GM12878 (cell line): Measurements from ENCODE around the gene ARSD. TPM values are rescaled to one million over a fixed set of nuclear protein-coding genes. Genes with fewer than 3 reads are reported as not detected.

Experiments
- ATAC-seq: fragments of 200-7000 bp; cut with Tn5 transposase; 3 replicates; pipeline ENCODE4 v1.9.1; 2020; ENCODE audit warnings: mild to moderate bottlenecking, moderate library complexity
- BruUV-seq: library from RNA; stranded (reverse); fragments of 400-500 nt; replicated peaks from 2 replicates; lab custom pipeline; 2021; lab: Mats Ljungman, UMichigan
- CTCF ChIA-PET: fragments of 300-600 bp; sonication (Branson Sonifier 250); formaldehyde crosslinking; extraction: SDS; loops from one replicate; lab custom pipeline; 2021; ENCODE audit warnings: inconsistent platforms; lab: Yijun Ruan, JAX
- POLR2A ChIA-PET: fragments of 350-600 bp; formaldehyde crosslinking; extraction: SDS; loops from one replicate; lab custom pipeline; 2021; ENCODE audit warnings: inconsistent platforms; lab: Charles Lee
- RAD21 ChIA-PET: fragments of 300-600 bp; sonication (Branson Sonifier 250); formaldehyde crosslinking; loops from one replicate; lab custom pipeline; 2023; ENCODE audit warnings: antibody characterized with exemption; ENCODE audit not compliant: unreplicated experiment; lab: Charles Lee
- SMC1A ChIA-PET: fragments of 300-600 bp; sonication (Branson Sonifier 250); formaldehyde crosslinking; loops from one replicate; lab custom pipeline; 2023; ENCODE audit not compliant: unreplicated experiment, uncharacterized antibody; lab: Charles Lee
- DNase-seq: peaks from one replicate; pipeline ENCODE4 v3.0.0-alpha.2; 2011; ENCODE audit warnings: low read depth, low spot score
- FAIRE-seq: peaks from 3 replicates; lab custom pipeline; 2011; peaks lifted over from hg19 to GRCh38; lab: Jason Lieb, UNC
- H2AFZ ChIP-seq: 2 replicates; pipeline ENCODE4 v1.6.0; 2011; ENCODE audit warnings: low read depth, low read length, control low read depth; ENCODE audit not compliant: control insufficient read depth
- H3K27ac ChIP-seq: 2 replicates; pipeline ENCODE4 v1.5.1; 2011; ENCODE audit warnings: control low read depth; ENCODE audit not compliant: control insufficient read depth, insufficient read depth
- H3K27me3 ChIP-seq, 2 experiments: replicated peaks in 1 of 2; 2 replicates each; pipeline versions ENCODE4 v1.6.0 to v1.6.1; 2011; ENCODE audit warnings: low read length in 1 of 2; ENCODE audit not compliant: control insufficient read depth in 2 of 2, insufficient read depth in 2 of 2
- H3K36me3 ChIP-seq, 2 experiments: 2 replicates each; pipeline ENCODE4 v1.5.1; 2011; ENCODE audit warnings: low read length in 1 of 2; ENCODE audit not compliant: control insufficient read depth in 2 of 2, insufficient read depth in 2 of 2
- H3K4me1 ChIP-seq: 2 replicates; pipeline ENCODE4 v1.6.1; 2011; ENCODE audit warnings: mild to moderate bottlenecking, low read length, moderate library complexity, mixed read lengths; ENCODE audit not compliant: control insufficient read depth, insufficient read depth
- H3K4me2 ChIP-seq: 2 replicates; pipeline ENCODE4 v1.6.0; 2011; ENCODE audit warnings: control low read depth; ENCODE audit not compliant: control insufficient read depth, insufficient read depth
- H3K4me3 ChIP-seq: fragments of 200-600 bp; sonication (generic); 2 replicates; pipeline ENCODE4 v1.5.1; 2016
- H3K79me2 ChIP-seq: 2 replicates; pipeline ENCODE4 v1.6.0; 2011; ENCODE audit warnings: low read length; ENCODE audit not compliant: control insufficient read depth, insufficient read depth
- H3K9ac ChIP-seq: 2 replicates; pipeline ENCODE4 v1.8.0; 2011; ENCODE audit warnings: low read length, control low read depth, mixed read lengths; ENCODE audit not compliant: control insufficient read depth, insufficient read depth
- H3K9me3 ChIP-seq: replicated peaks from 3 replicates; pipeline ENCODE4 v1.5.1; 2011; ENCODE audit warnings: mild to moderate bottlenecking, low read length; ENCODE audit not compliant: control insufficient read depth, insufficient read depth
- H4K20me1 ChIP-seq: 2 replicates; pipeline ENCODE4 v1.6.0; 2011; ENCODE audit not compliant: control insufficient read depth, insufficient read depth
- CEBPB ChIP-seq, 2 experiments: fragments of 150-350 bp in 1 of 2; IDR thresholded peaks; 2 replicates each; pipeline ENCODE4 v1.6.1; 2012 to 2014; ENCODE audit warnings: low read depth in 2 of 2, low read length in 2 of 2, borderline replicate concordance in 1 of 2, inconsistent platforms in 1 of 2
- CHD4 ChIP-seq: fragments of 200-600 bp; sonication (generic); IDR thresholded peaks from 2 replicates; pipeline ENCODE4 v1.6.1; 2016; ENCODE audit warnings: mild to moderate bottlenecking
- ESRRA ChIP-seq: IDR thresholded peaks from 2 replicates; pipeline ENCODE4 v1.6.1; 2012; ENCODE audit warnings: mild to moderate bottlenecking, low read length, improper control_type of control experiment
- MYB ChIP-seq: fragments of 150-350 bp; IDR thresholded peaks from 2 replicates; pipeline ENCODE4 v1.6.1; 2014; ENCODE audit warnings: mild to moderate bottlenecking, low read depth, low read length, borderline replicate concordance
- NFXL1 ChIP-seq: fragments of 450-650 bp; IDR thresholded peaks from 2 replicates; pipeline ENCODE4 v1.6.1; 2017; ENCODE audit warnings: antibody characterized with exemption, mild to moderate bottlenecking, borderline replicate concordance
- NR2F1 ChIP-seq: fragments of 450-650 bp; conservative IDR thresholded peaks from 2 replicates; pipeline ENCODE4 v1.6.1; 2017; ENCODE audit warnings: mild to moderate bottlenecking
- RUNX3 ChIP-seq: IDR thresholded peaks from 2 replicates; pipeline ENCODE4 v1.6.1; 2012; ENCODE audit warnings: low read length, inconsistent platforms
- SUPT20H ChIP-seq: IDR thresholded peaks from 2 replicates; pipeline ENCODE4 v1.6.1; 2011; ENCODE audit warnings: low read depth, mild to moderate bottlenecking, low read length, moderate library complexity, borderline replicate concordance; ENCODE audit not compliant: control insufficient read depth
- YBX1 ChIP-seq: fragments of 450-650 bp; IDR thresholded peaks from 2 replicates; pipeline ENCODE4 v1.6.1; 2016; ENCODE audit warnings: antibody characterized with exemption
- ZNF384 ChIP-seq: IDR thresholded peaks from 2 replicates; pipeline ENCODE4 v1.6.1; 2012; ENCODE audit warnings: low read depth, mild to moderate bottlenecking, low read length, improper control_type of control experiment, borderline replicate concordance
- WGBS: methylation state at CpG from one replicate; pipeline ENCODE4 v1.1.6; 2016; ENCODE audit warnings: low lambda C conversion rate; ENCODE audit not compliant: insufficient replicate concordance, insufficient coverage; ENCODE audit errors: missing lambda C conversion rate; 5-methylcytosine and 5-hydroxymethylcytosine counted together
- in situ Hi-C: fragments of 300-500 bp; cut with MboI; formaldehyde crosslinking; loops from 9 replicates; pipeline ENCODE4 v1.14.3; 2018; ENCODE audit warnings: mixed read lengths
- intact Hi-C: fragments of 100-400 bp; cut with micrococcal nuclease; formaldehyde crosslinking; loops from one replicate; pipeline ENCODE4 v1.14.2; 2022; ENCODE audit not compliant: unreplicated experiment
- polyA plus RNA-seq, 11 experiments: library from polyadenylated mRNA; depleted of rRNA in 4 of 11; unstranded in 6 of 11; stranded (reverse) in 5 of 11; fragments of >200 nt; fragmentation: Nextera tagmentation in 4 of 11; fragmentation: Illumina TruSeq in 1 of 11; extraction: Ambion mirVana in 4 of 11; extraction: Trizol in 1 of 11; gene quantifications; 1 replicate in 1 of 11; 2 replicates in 10 of 11; pipeline versions ENCODE4 v1.2.1 to v1.2.3, GENCODE V29; 2011 to 2016; ENCODE audit warnings: inconsistent platforms in 2 of 11, missing spikeins in 2 of 11, low read depth in 1 of 11
- total RNA-seq, 4 experiments: library from RNA; depleted of rRNA in 3 of 4; stranded (reverse); fragments of >200 nt in 3 of 4; fragmentation: Illumina TruSeq in 1 of 4; extraction: Trizol in 1 of 4; gene quantifications; 2 replicates each; pipeline versions ENCODE4 v1.2.1 to v1.2.3, GENCODE V29; 2013 to 2021
- TF ChIP-seq, protein P1 (sequence below): fragments of 450-650 bp; IDR thresholded peaks from 2 replicates; pipeline ENCODE4 v1.6.1; 2017; ENCODE audit warnings: antibody characterized with exemption, mild to moderate bottlenecking, moderate library complexity
- TF ChIP-seq, protein P2 (sequence below): fragments of 450-650 bp; IDR thresholded peaks from 2 replicates; pipeline ENCODE4 v1.6.1; 2016; ENCODE audit warnings: mild to moderate bottlenecking
- TF ChIP-seq, protein P3 (sequence below): IDR thresholded peaks from 2 replicates; pipeline ENCODE4 v1.6.1; 2012; ENCODE audit warnings: low read depth, low read length, improper control_type of control experiment

The ARSD gene
- total and polyA plus RNA-seq, 10 of the 15 experiments (the other 5 are each of a cell fraction or from before 2014, with no cell fraction given): 0.05 to 1.5 (median 0.43) TPM

DNA sequence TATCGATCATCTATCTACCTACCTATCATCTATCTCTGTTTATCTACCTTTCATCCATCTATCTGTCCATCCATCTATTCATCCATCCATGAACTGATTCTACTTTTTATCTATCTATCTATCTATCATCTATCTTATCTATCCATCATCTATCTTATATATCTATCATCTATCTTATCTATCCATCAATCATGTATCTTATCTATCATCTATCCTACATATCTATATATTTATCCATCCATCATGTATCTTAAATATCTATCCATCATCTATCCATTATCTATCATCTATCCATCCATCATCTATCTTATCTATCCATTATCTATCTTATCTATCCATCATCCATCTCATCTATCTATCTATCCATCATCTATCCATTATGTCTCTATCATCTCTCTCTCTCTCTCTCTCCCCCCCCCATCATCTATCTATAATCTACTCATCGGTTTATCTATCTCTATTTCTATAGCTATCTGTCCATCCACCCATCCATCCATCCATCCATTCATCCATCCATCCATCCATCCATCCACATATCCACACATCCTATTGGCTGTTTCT is 20.9 kb downstream of the ARSD start:
- no TSS peak for BruUV-seq
- ChIA-PET SMC1A (no interaction called here), CTCF (interaction anchor here (0.6 kb wide), 1 partner anchor 33 kb away, joined by 3 read pairs; no protein-coding TSS in a partner anchor)
- intact Hi-C loops: no loop called here
- no peak overlapping the region for H2AFZ ChIP-seq
- no peaks in the 10 kb centered on the region; the same call in 1 of the 3 replicates for H3K9me3 ChIP-seq
- no peak for FAIRE-seq
- H3K4me1 ChIP-seq: no peaks in the 10 kb centered on the region
- no peak overlapping the region for H3K9ac ChIP-seq
- TF ChIP-seq YBX1: no peak
- TF ChIP-seq, all 136 proteins: peak for 0
- Histone ChIP-seq H3K4me2 (no peak overlapping the region), H4K20me1 (no peaks in the 10 kb centered on the region), H3K4me3 (no peak overlapping the region), H3K79me2 (no peaks in the 10 kb centered on the region), H3K36me3 (no peaks in the 10 kb centered on the region), H3K27me3 (no peaks in the 10 kb centered on the region), H3K27ac (no peak overlapping the region)
- ChIA-PET POLR2A (no interaction called here), RAD21 (no interaction called here)
- in situ Hi-C loops: no loop called here
- DNase-seq: no peak
- no peak for ATAC-seq
- WGBS: 50% methylated on average over 2 of the region's 2 CpGs

DNA sequence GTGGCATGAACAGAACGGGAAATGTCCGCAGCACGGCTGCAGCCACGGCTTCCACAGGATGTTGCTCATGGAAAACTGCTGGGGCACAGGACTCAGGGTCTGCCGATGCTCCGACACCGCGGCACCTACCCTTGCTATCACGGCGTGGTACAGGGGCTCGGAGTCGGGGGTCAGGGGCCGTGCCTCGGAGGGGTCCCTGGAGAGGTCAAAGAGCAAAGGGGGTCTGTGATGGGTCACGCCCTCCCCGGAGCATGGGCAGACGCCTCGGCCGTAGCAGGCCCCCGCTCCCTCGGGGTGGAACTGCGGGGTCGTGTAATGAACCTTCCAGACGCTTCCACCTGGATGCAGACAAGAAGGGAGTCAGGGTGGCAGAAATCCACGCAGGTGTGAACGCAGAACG is 21.8 kb downstream of the ARSD start:
- Histone ChIP-seq H3K4me1 (no peaks in the 10 kb centered on the region), H3K27ac (no peak overlapping the region), H3K4me2 (no peak overlapping the region), H3K9ac (no peak overlapping the region), H3K79me2 (no peaks in the 10 kb centered on the region), H4K20me1 (no peaks in the 10 kb centered on the region), H3K36me3 (no peaks in the 10 kb centered on the region), H3K27me3 (no peaks in the 10 kb centered on the region), H3K4me3 (no peak overlapping the region), H3K9me3 (no peaks in the 10 kb centered on the region; the same call in 1 of the 3 replicates), H2AFZ (no peak overlapping the region)
- DNase-seq (no peak), FAIRE-seq (no peak), ATAC-seq (no peak)
- in situ Hi-C loops: no loop called here
- CTCF ChIA-PET: no interaction called here
- SMC1A ChIA-PET: no interaction called here
- POLR2A ChIA-PET: no interaction called here
- RAD21 ChIA-PET: no interaction called here
- BruUV-seq: no TSS peak
- intact Hi-C loops: no loop called here
- WGBS: 59% methylated on average over 23 of the region's 27 CpGs
- TF ChIP-seq ZNF384 (no peak), CEBPB (IDR thresholded peaks at IDR 0.05; ENCODE audit: borderline replicate concordance in 1 of 2, low read depth in 2 of 2, low read length in 2 of 2) (no peak), NR2F1 (no peak), NFXL1 (no peak), CHD4 (no peak), RUNX3 (no peak), SUPT20H (no peak), MYB (no peak), ESRRA (no peak)
- TF ChIP-seq, protein P1, sequence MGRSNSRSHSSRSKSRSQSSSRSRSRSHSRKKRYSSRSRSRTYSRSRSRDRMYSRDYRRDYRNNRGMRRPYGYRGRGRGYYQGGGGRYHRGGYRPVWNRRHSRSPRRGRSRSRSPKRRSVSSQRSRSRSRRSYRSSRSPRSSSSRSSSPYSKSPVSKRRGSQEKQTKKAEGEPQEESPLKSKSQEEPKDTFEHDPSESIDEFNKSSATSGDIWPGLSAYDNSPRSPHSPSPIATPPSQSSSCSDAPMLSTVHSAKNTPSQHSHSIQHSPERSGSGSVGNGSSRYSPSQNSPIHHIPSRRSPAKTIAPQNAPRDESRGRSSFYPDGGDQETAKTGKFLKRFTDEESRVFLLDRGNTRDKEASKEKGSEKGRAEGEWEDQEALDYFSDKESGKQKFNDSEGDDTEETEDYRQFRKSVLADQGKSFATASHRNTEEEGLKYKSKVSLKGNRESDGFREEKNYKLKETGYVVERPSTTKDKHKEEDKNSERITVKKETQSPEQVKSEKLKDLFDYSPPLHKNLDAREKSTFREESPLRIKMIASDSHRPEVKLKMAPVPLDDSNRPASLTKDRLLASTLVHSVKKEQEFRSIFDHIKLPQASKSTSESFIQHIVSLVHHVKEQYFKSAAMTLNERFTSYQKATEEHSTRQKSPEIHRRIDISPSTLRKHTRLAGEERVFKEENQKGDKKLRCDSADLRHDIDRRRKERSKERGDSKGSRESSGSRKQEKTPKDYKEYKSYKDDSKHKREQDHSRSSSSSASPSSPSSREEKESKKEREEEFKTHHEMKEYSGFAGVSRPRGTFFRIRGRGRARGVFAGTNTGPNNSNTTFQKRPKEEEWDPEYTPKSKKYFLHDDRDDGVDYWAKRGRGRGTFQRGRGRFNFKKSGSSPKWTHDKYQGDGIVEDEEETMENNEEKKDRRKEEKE: no peak
- TF ChIP-seq, protein P2, sequence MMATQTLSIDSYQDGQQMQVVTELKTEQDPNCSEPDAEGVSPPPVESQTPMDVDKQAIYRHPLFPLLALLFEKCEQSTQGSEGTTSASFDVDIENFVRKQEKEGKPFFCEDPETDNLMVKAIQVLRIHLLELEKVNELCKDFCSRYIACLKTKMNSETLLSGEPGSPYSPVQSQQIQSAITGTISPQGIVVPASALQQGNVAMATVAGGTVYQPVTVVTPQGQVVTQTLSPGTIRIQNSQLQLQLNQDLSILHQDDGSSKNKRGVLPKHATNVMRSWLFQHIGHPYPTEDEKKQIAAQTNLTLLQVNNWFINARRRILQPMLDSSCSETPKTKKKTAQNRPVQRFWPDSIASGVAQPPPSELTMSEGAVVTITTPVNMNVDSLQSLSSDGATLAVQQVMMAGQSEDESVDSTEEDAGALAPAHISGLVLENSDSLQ: no peak
- TF ChIP-seq, protein P3, sequence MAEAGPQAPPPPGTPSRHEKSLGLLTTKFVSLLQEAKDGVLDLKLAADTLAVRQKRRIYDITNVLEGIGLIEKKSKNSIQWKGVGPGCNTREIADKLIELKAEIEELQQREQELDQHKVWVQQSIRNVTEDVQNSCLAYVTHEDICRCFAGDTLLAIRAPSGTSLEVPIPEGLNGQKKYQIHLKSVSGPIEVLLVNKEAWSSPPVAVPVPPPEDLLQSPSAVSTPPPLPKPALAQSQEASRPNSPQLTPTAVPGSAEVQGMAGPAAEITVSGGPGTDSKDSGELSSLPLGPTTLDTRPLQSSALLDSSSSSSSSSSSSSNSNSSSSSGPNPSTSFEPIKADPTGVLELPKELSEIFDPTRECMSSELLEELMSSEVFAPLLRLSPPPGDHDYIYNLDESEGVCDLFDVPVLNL: no peak
